K562 (cell line): ENCODE results near the gene COX11. TPM values are rescaled to one million over a fixed set of nuclear protein-coding genes. Genes with fewer than 3 reads are reported as not detected.

ENCODE experiments used
- CREM ChIP-seq: IDR thresholded peaks from 2 replicates; pipeline ENCODE4 v1.6.1; 2014; ENCODE audit warnings: antibody characterized with exemption, low read depth
- HNRNPH1 ChIP-seq: fragments of 200-400 bp; formaldehyde crosslinking; optimal IDR thresholded peaks from 2 replicates; pipeline ENCODE3; 2017; ENCODE audit warnings: low read depth, mild to moderate bottlenecking, low read length, moderate library complexity
- JUND ChIP-seq, 2 experiments: IDR thresholded peaks; 2 replicates in 1 of 2; 3 replicates in 1 of 2; pipeline ENCODE4 v1.6.1; 2011; ENCODE audit warnings: borderline replicate concordance in 2 of 2, low read depth in 2 of 2, low read length in 2 of 2, improper control_type of control experiment in 1 of 2, missing biosample characterization in 1 of 2, missing genetic modification characterization in 1 of 2, missing genetic modification reagents in 1 of 2
- MEF2A ChIP-seq: IDR thresholded peaks from 2 replicates; pipeline ENCODE4 v1.6.1; 2011; ENCODE audit warnings: low read depth, mild to moderate bottlenecking, low read length, moderate library complexity; ENCODE audit not compliant: control insufficient read depth
- NR4A1 ChIP-seq, 2 experiments: fragments of 250-450 bp in 1 of 2; fragments of 450-650 bp in 1 of 2; sonication (Bioruptor Pico) in 1 of 2; IDR thresholded peaks; 2 replicates each; pipeline versions ENCODE4 v1.4.0 to v1.6.1; 2016 to 2020; ENCODE audit warnings: mild to moderate bottlenecking in 2 of 2, missing compliant biosample characterization in 1 of 2, missing genetic modification characterization in 1 of 2, moderate library complexity in 1 of 2
- NUFIP1 ChIP-seq: fragments of 450-650 bp; IDR thresholded peaks from 2 replicates; pipeline ENCODE4 v1.6.1; 2018; ENCODE audit not compliant: partially characterized antibody
- OTX1 ChIP-seq: fragments of 450-650 bp; formaldehyde crosslinking; IDR thresholded peaks from 2 replicates; pipeline ENCODE4 v1.4.0; 2022; ENCODE audit warnings: mild to moderate bottlenecking
- PTRF ChIP-seq: fragments of 450-650 bp; IDR thresholded peaks from 2 replicates; pipeline ENCODE4 v1.6.1; 2016; ENCODE audit warnings: mild to moderate bottlenecking, missing genetic modification characterization, missing compliant biosample characterization
- RUNX1 ChIP-seq: sonication (generic); IDR thresholded peaks from 2 replicates; pipeline ENCODE4 v1.6.1; 2016; ENCODE audit warnings: antibody characterized with exemption, low read depth
- SIN3B ChIP-seq: fragments of 450-650 bp; IDR thresholded peaks from 2 replicates; pipeline ENCODE4 v1.6.1; 2017; ENCODE audit warnings: low read depth, mild to moderate bottlenecking, moderate library complexity
- TCF3 ChIP-seq: sonication (generic); formaldehyde crosslinking; IDR thresholded peaks from 2 replicates; pipeline ENCODE4 v1.4.0; 2020; ENCODE audit warnings: mild to moderate bottlenecking, missing genetic modification reagents
- TCFL5 ChIP-seq: fragments of 250-450 bp; sonication (Bioruptor Pico); conservative IDR thresholded peaks from 2 replicates; pipeline ENCODE4 v1.6.1; 2021; ENCODE audit warnings: mild to moderate bottlenecking, moderate library complexity, matching md5 sums
- ZBTB17 ChIP-seq: fragments of 450-650 bp; formaldehyde crosslinking; IDR thresholded peaks from 2 replicates; pipeline ENCODE4 v1.4.0; 2020; ENCODE audit warnings: mild to moderate bottlenecking
- ZEB2 ChIP-seq: fragments of 450-650 bp; IDR thresholded peaks from 2 replicates; pipeline ENCODE4 v1.6.1; 2016
- ZNF354B ChIP-seq: fragments of 250-450 bp; sonication (Bioruptor Pico); IDR thresholded peaks from 2 replicates; pipeline ENCODE4 v1.4.0; 2020
- ZNF77 ChIP-seq: fragments of 250-450 bp; sonication (Bioruptor Pico); IDR thresholded peaks from 2 replicates; pipeline ENCODE4 v1.5.0; 2020
- polyA plus RNA-seq, 8 experiments: library from polyadenylated mRNA; depleted of rRNA in 4 of 8; stranded (reverse) in 5 of 8; unstranded in 3 of 8; fragments of >200 nt; fragmentation: Nextera tagmentation in 2 of 8; fragmentation: Illumina TruSeq in 1 of 8; extraction: Ambion mirVana in 2 of 8; extraction: Trizol in 1 of 8; gene quantifications; 2 replicates each; pipeline versions ENCODE4 v1.2.1 to v1.2.3, GENCODE V29; 2011 to 2014; ENCODE audit warnings: inconsistent platforms in 1 of 8, missing spikeins in 1 of 8
- total RNA-seq, 7 experiments: library from RNA; depleted of rRNA in 6 of 7; stranded (reverse); fragments of >200 nt in 6 of 7; fragmentation: Illumina TruSeq in 2 of 7; extraction: Trizol in 2 of 7; gene quantifications; 2 replicates each; pipeline versions ENCODE4 v1.2.1 to v1.2.3, GENCODE V29; 2011 to 2021; ENCODE audit warnings: low replicate concordance in 1 of 7
- TF ChIP-seq, protein P1 (sequence below): fragments of 250-450 bp; sonication (Bioruptor Pico); IDR thresholded peaks from 2 replicates; pipeline ENCODE4 v1.8.0; 2022; ENCODE audit warnings: moderate library complexity, mild to moderate bottlenecking, inconsistent platforms
- TF ChIP-seq, protein P2 (sequence below), 2 experiments: IDR thresholded peaks in 1 of 2; conservative IDR thresholded peaks in 1 of 2; 2 replicates each; pipeline ENCODE4 v1.6.1; 2016; ENCODE audit warnings: low read depth in 2 of 2, mild to moderate bottlenecking in 1 of 2, missing compliant biosample characterization in 1 of 2, missing genetic modification characterization in 1 of 2, moderate library complexity in 1 of 2
- TF ChIP-seq, protein P3 (sequence below), 2 experiments: fragments of 450-650 bp; IDR thresholded peaks; 2 replicates each; pipeline ENCODE4 v1.6.1; 2016

The COX11 gene
- total and polyA plus RNA-seq, 9 of the 15 experiments (the other 6 are each of a cell fraction or from before 2014, with no cell fraction given): 18.5 to 112 (median 30.7) TPM

DNA sequence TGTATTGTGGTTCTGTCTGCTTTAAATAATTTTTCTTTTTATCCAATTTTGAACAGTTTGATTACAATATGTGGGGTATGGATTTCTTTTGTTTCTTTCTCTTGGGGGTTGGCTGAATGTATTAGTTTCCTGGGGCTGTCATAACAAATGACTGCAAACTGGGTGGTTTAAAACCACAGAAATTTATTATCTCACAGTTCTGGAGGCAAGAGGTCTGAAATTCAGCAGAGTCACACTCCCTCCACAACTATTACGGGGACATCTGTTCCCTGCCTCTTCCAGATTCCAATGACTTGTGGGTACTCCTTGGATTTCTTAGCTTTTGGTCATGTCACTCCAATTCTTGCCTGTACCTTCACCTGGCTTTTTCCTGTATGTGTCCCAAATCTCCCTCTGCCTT lies 23.7 kb downstream of the COX11 start (continued):
- TF ChIP-seq SIN3B (no peak), JUND (IDR thresholded peaks at IDR 0.05; ENCODE audit: borderline replicate concordance, low read depth, low read length) (no peak), JUND (tag; IDR thresholded peaks at IDR 0.05; ENCODE audit: borderline replicate concordance, low read depth, low read length) (0 out of 3 replicates have a peak, but pooled peaks have one; percentile 16), TCFL5 (CRISPR knock-in tag) (no peak), HNRNPH1 (no peak), MEF2A (no peak), TCF3 (CRISPR knock-in tag) (peak; percentile 52; the same call in 1 of the 2 replicates), CREM (0 out of 2 replicates have a peak, but pooled peaks have one; percentile 6), OTX1 (CRISPR knock-in tag) (no peak), ZNF77 (CRISPR knock-in tag) (no peak), RUNX1 (no peak), PTRF (no peak), NUFIP1 (no peak), ZBTB17 (CRISPR knock-in tag) (0 out of 2 replicates have a peak, but pooled peaks have one; percentile 30), ZEB2 (no peak), NR4A1 (CRISPR knock-in tag; IDR thresholded peaks at IDR 0.05) (no peak), NR4A1 (tag; IDR thresholded peaks at IDR 0.05) (no peak), ZNF354B (CRISPR knock-in tag) (no peak)
- TF ChIP-seq, protein P1, sequence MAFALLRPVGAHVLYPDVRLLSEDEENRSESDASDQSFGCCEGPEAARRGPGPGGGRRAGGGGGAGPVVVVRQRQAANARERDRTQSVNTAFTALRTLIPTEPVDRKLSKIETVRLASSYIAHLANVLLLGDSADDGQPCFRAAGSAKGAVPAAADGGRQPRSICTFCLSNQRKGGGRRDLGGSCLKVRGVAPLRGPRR: no peak
- TF ChIP-seq, protein P2, sequence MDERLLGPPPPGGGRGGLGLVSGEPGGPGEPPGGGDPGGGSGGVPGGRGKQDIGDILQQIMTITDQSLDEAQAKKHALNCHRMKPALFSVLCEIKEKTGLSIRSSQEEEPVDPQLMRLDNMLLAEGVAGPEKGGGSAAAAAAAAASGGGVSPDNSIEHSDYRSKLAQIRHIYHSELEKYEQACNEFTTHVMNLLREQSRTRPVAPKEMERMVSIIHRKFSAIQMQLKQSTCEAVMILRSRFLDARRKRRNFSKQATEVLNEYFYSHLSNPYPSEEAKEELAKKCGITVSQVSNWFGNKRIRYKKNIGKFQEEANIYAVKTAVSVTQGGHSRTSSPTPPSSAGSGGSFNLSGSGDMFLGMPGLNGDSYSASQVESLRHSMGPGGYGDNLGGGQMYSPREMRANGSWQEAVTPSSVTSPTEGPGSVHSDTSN (CRISPR knock-in tag; IDR thresholded peaks at IDR 0.05; ENCODE audit: low read depth): no peak
- TF ChIP-seq, protein P2 (tag; conservative IDR thresholded peaks at IDR 0.05; ENCODE audit: low read depth): peak; percentile 48
- TF ChIP-seq, protein P3, sequence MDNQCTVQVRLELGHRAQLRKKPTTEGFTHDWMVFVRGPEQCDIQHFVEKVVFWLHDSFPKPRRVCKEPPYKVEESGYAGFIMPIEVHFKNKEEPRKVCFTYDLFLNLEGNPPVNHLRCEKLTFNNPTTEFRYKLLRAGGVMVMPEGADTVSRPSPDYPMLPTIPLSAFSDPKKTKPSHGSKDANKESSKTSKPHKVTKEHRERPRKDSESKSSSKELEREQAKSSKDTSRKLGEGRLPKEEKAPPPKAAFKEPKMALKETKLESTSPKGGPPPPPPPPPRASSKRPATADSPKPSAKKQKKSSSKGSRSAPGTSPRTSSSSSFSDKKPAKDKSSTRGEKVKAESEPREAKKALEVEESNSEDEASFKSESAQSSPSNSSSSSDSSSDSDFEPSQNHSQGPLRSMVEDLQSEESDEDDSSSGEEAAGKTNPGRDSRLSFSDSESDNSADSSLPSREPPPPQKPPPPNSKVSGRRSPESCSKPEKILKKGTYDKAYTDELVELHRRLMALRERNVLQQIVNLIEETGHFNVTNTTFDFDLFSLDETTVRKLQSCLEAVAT (IDR thresholded peaks at IDR 0.05): 0 out of 4 replicates have a peak, but pooled peaks of 1 of the 2 experiments have one; percentile 38
